PC-9 (cell line): ENCODE measurements around the gene STEAP3. TPM values are rescaled to one million over a fixed set of nuclear protein-coding genes. Genes with fewer than 3 reads are reported as not detected.

Experiments
- BruUV-seq: library from RNA; stranded (reverse); fragments of 400-500 nt; replicated peaks from 2 replicates; lab custom pipeline; 2021; lab: Mats Ljungman, UMichigan
- CTCF ChIA-PET: fragments of 300-600 bp; sonication (Branson Sonifier 250); formaldehyde crosslinking; loops from one replicate; lab custom pipeline; 2022; ENCODE audit warnings: antibody characterized with exemption; lab: Charles Lee
- POLR2A ChIA-PET: fragments of 300-600 bp; sonication (Branson Sonifier 250); formaldehyde crosslinking; loops from one replicate; lab custom pipeline; 2022; ENCODE audit warnings: antibody characterized with exemption; ENCODE audit not compliant: unreplicated experiment; lab: Charles Lee
- DNase-seq, 2 experiments: peaks; one replicate each; pipeline versions ENCODE4 v3.0.0 to v3.0.0-alpha.2; 2015 to 2022; ENCODE audit warnings: mixed read lengths in 1 of 2
- H2AFZ ChIP-seq: fragments of 200-600 bp; sonication (generic); 2 replicates; pipeline ENCODE4 v1.8.1; 2017; ENCODE audit warnings: antibody characterized with exemption
- H3F3A ChIP-seq: fragments of 200-600 bp; sonication (generic); 2 replicates; pipeline ENCODE4 v1.8.1; 2017; ENCODE audit warnings: antibody characterized with exemption, mild to moderate bottlenecking, low read depth; ENCODE audit not compliant: insufficient read depth
- H3K27ac ChIP-seq: fragments of 200-600 bp; sonication (generic); 2 replicates; pipeline ENCODE4 v1.6.1; 2016; ENCODE audit warnings: mixed run types
- H3K27me3 ChIP-seq: fragments of 200-600 bp; sonication (generic); 2 replicates; pipeline ENCODE4 v1.6.1; 2016; ENCODE audit warnings: low read depth, mixed run types; ENCODE audit not compliant: insufficient read depth
- H3K36me3 ChIP-seq: fragments of 200-600 bp; sonication (generic); 2 replicates; pipeline ENCODE4 v1.6.1; 2016; ENCODE audit warnings: low read depth, mixed run types
- H3K4me1 ChIP-seq: fragments of 200-600 bp; sonication (generic); replicated peaks from 2 replicates; pipeline ENCODE4 v1.6.1; 2016; ENCODE audit warnings: mixed run types; ENCODE audit not compliant: insufficient read depth
- H3K4me2 ChIP-seq: fragments of 200-600 bp; sonication (generic); 2 replicates; pipeline ENCODE4 v1.6.1; 2017; ENCODE audit warnings: mixed run types
- H3K4me3 ChIP-seq: fragments of 200-600 bp; sonication (generic); 2 replicates; pipeline ENCODE4 v1.6.1; 2016; ENCODE audit warnings: mixed run types
- H3K79me2 ChIP-seq: fragments of 200-600 bp; sonication (generic); 2 replicates; pipeline ENCODE4 v1.6.1; 2017; ENCODE audit warnings: low read depth, mixed run types
- H3K9me2 ChIP-seq: fragments of 200-600 bp; sonication (generic); 2 replicates; pipeline ENCODE4 v1.8.1; 2017; ENCODE audit warnings: mild to moderate bottlenecking; ENCODE audit not compliant: insufficient read depth
- H3K9me3 ChIP-seq: fragments of 200-600 bp; sonication (generic); 2 replicates; pipeline ENCODE4 v1.8.1; 2016; ENCODE audit warnings: low read depth; ENCODE audit not compliant: insufficient read depth
- H4K20me1 ChIP-seq: fragments of 200-600 bp; sonication (generic); 2 replicates; pipeline ENCODE4 v1.8.1; 2017; ENCODE audit not compliant: insufficient read depth
- EZH2 ChIP-seq: fragments of 200-600 bp; sonication (generic); IDR thresholded peaks from 2 replicates; pipeline ENCODE4 v1.8.0; 2017; ENCODE audit warnings: antibody characterized with exemption, low read depth
- intact Hi-C: fragments of 100-400 bp; cut with micrococcal nuclease; formaldehyde crosslinking; loops from one replicate; pipeline ENCODE4 v1.10.0; 2022; ENCODE audit not compliant: unreplicated experiment
- total RNA-seq: library from RNA; stranded (reverse); gene quantifications from 2 replicates; pipeline ENCODE4 v1.2.3, GENCODE V29; 2021
- TF ChIP-seq, protein P1 (sequence below): fragments of 200-600 bp; sonication (generic); conservative IDR thresholded peaks from 2 replicates; pipeline ENCODE4 v1.6.1; 2017; ENCODE audit warnings: mixed run types, antibody characterized with exemption, mild to moderate bottlenecking, moderate library complexity

Gene STEAP3
- total RNA-seq, 1 experiment from 2014 or later: 23.0 TPM

DNA sequence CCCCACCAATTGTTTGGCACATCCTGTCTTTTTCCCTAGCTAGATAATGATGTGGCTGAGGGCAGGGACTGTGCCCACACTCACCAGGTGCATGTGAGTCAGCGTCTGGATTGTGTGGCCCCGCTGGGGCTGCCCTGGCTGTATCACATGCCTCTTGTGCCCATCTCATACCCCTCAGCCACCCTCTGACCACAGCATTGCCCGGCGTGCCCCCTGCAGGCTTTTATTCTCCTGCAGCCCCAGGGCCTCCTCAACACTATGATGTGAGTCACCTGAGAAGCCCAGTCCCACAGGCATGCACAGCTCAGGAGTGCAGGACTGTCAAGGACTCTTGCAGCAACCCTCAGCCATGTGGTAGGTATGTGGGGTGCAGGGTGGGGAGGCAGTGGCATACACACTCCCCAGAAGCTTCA lies 14.8 kb upstream of the STEAP3 start:
- Histone ChIP-seq H2AFZ (no peak overlapping the region), H3K4me1 (peaks cover 49% of the 10 kb centered on the region), H3K9me3 (no peaks in the 10 kb centered on the region), H3F3A (peaks cover 22% of the 10 kb centered on the region), H3K4me2 (peak overlapping the region; percentile 33), H4K20me1 (no peaks in the 10 kb centered on the region), H3K27ac (peak overlapping the region; percentile 47), H3K36me3 (no peaks in the 10 kb centered on the region), H3K9me2 (no peaks in the 10 kb centered on the region), H3K27me3 (no peaks in the 10 kb centered on the region), H3K79me2 (no peaks in the 10 kb centered on the region), H3K4me3 (no peak overlapping the region)
- ChIA-PET POLR2A (interaction anchor here (0.6 kb wide), 1 partner anchor 795 kb away, joined by 5 read pairs; no protein-coding TSS in a partner anchor), CTCF (interaction anchor here (0.8 to 1.4 kb wide), 3 partner anchors 10 to 14 kb away, joined by 4 read pairs; partner anchors contain the start of gene STEAP3)
- intact Hi-C loops: loop anchor here (1.0 to 5.0 kb wide), 3 partner anchors 32 to 223 kb away; partner anchors contain the start of gene TMEM37
- peak; percentile 97 to 99 for DNase-seq
- TF ChIP-seq, protein P1, sequence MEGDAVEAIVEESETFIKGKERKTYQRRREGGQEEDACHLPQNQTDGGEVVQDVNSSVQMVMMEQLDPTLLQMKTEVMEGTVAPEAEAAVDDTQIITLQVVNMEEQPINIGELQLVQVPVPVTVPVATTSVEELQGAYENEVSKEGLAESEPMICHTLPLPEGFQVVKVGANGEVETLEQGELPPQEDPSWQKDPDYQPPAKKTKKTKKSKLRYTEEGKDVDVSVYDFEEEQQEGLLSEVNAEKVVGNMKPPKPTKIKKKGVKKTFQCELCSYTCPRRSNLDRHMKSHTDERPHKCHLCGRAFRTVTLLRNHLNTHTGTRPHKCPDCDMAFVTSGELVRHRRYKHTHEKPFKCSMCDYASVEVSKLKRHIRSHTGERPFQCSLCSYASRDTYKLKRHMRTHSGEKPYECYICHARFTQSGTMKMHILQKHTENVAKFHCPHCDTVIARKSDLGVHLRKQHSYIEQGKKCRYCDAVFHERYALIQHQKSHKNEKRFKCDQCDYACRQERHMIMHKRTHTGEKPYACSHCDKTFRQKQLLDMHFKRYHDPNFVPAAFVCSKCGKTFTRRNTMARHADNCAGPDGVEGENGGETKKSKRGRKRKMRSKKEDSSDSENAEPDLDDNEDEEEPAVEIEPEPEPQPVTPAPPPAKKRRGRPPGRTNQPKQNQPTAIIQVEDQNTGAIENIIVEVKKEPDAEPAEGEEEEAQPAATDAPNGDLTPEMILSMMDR: peak; percentile 57
- no peak for TF ChIP-seq EZH2
- BruUV-seq: no TSS peak

DNA sequence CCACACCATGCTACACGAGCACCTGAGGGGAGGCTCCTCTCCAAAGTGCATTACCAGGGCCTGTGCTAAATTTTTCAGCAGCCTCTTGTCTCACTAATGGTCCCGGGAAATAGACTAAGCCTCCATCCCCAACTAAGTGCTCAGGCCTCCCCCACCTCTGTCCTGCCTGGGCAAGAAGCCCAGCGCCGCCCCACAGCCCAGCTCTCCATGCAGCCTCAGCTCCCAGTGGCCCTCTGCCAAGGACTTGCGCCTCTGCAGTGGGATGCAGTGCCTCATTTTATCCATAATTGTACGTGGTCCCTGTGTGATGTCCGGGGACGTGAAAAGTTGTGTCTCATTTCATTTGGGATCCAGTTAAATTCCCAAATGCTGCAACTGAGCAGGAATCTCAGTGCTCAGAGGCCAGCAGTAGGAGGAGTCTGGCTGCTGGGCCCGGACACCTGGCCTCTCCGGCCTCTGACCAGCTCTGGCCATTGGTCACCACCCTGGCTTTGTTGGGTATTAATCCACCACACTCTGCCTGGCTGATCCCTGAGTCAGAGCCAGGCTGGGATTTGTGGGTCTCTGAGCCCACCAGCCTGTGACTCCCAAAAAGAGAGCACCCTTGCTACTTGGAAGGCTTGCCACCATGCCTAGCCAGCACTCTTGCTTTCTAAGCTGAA lies 11.4 kb upstream of the STEAP3 start:
- H3F3A ChIP-seq: peaks cover 22% of the 10 kb centered on the region
- no TSS peak for BruUV-seq

DNA sequence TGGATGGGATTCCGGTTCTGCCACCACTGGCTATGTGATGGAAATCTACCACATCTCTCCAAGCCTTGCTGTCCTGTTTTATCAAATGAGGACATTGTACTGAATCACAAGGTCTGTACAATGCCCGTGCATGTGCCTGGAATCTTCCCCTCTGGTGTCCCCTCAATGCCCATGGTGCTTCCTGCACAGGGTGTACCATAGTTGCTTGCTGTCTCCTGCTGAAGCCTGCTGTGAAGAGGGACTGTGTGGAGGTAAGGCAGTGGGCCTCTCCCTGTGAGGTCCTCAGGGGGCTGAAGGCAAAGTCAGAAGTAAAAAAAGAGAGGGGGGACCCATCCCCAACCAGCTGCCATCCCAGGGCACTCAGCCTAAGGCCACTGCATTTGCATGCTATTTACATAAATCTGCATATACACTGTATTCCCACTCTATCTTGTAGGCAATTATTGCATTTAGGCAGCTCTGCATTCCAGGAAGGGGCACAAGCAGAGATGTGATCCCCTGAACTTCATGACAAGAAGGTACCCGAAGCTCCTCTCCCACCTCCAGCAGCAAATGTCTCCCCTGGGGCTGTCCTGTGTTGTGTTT lies 9.1 kb upstream of the STEAP3 start:
- BruUV-seq: no TSS peak

More for the DNA sequence above, 11.4 kb upstream of the STEAP3 start:
- ChIA-PET CTCF (interaction anchor here (0.6 kb wide), 1 partner anchor 52 kb away, joined by 6 read pairs; no protein-coding TSS in a partner anchor), POLR2A (no interaction called here)
- Histone ChIP-seq H3K4me1 (peaks cover 29% of the 10 kb centered on the region), H3K79me2 (no peaks in the 10 kb centered on the region), H3K4me3 (no peak overlapping the region), H3K9me2 (no peaks in the 10 kb centered on the region), H3K36me3 (no peaks in the 10 kb centered on the region), H3K27ac (no peak overlapping the region), H3K27me3 (no peaks in the 10 kb centered on the region), H3K9me3 (no peaks in the 10 kb centered on the region), H2AFZ (no peak overlapping the region), H4K20me1 (no peaks in the 10 kb centered on the region), H3K4me2 (no peak overlapping the region)
- no peak for TF ChIP-seq EZH2
- TF ChIP-seq, protein P1: no peak
- intact Hi-C loops: no loop called here
- no peak for DNase-seq

More for the DNA sequence above, 9.1 kb upstream of the STEAP3 start:
- Histone ChIP-seq H3K9me3 (no peaks in the 10 kb centered on the region), H3K9me2 (no peaks in the 10 kb centered on the region), H4K20me1 (no peaks in the 10 kb centered on the region), H3K27ac (no peak overlapping the region), H2AFZ (no peak overlapping the region), H3K4me1 (peaks cover 25% of the 10 kb centered on the region), H3K27me3 (no peaks in the 10 kb centered on the region), H3K79me2 (no peaks in the 10 kb centered on the region), H3K4me2 (no peak overlapping the region), H3F3A (peaks cover 10% of the 10 kb centered on the region), H3K4me3 (no peak overlapping the region), H3K36me3 (no peaks in the 10 kb centered on the region)
- ChIA-PET POLR2A (no interaction called here), CTCF (no interaction called here)
- DNase-seq: no peak
- no peak for TF ChIP-seq EZH2
- TF ChIP-seq, protein P1: no peak
- intact Hi-C loops: no loop called here
